ENCODE data around the gene GSTT4. TPM values are rescaled to one million over a fixed set of nuclear protein-coding genes. Genes with fewer than 3 reads are reported as not detected.
A peak's percentile ranks its signal among the peaks of the same experiment; 100 is the strongest.

Gene GSTT4
- total RNA-seq, 1 experiment from 2014 or later = not detected

GRCh38 chr22:23970816-23971486, 34.3 kb downstream of the GSTT4 start:
- no peak for ATAC-seq
- intact Hi-C loops (cut with micrococcal nuclease) = no loop called here
- Histone ChIP-seq H3K27ac (ENCODE audit: low read length) (no peak overlapping the region), H3K4me1 (ENCODE audit: insufficient read depth, low read length) (no peaks in the 10 kb centered on the region), H3K27me3 (ENCODE audit: low read length) (no peaks in the 10 kb centered on the region), H3K9ac (ENCODE audit: low read length) (no peak overlapping the region), H3K9me2 (replicated peaks; ENCODE audit: low read length) (no peaks in the 10 kb centered on the region), H3K79me2 (ENCODE audit: low read length) (peaks cover 21% of the 10 kb centered on the region), H3F3A (ENCODE audit: low read length, unreplicated experiment) (no peaks in the 10 kb centered on the region), H3K9me3 (ENCODE audit: low read length) (no peaks in the 10 kb centered on the region), H2AFZ (ENCODE audit: low read length) (no peak overlapping the region), H3K4me2 (ENCODE audit: low read length) (no peak overlapping the region), H4K20me1 (ENCODE audit: low read length) (no peaks in the 10 kb centered on the region), H3K4me3 (ENCODE audit: low read length) (no peak overlapping the region), H3K36me3 (ENCODE audit: low read depth, low read length) (peaks cover 23% of the 10 kb centered on the region)
- ChIA-PET POLR2A (ENCODE audit: unreplicated experiment) (no interaction called here), CTCF (no interaction called here)
- no TSS peak for BruUV-seq (replicated peaks)
- TF ChIP-seq EZH2phosphoT487 (IDR thresholded peaks at IDR 0.05; ENCODE audit: borderline replicate concordance, low read length) (no peak), EZH2 (IDR thresholded peaks at IDR 0.05; ENCODE audit: low read length, unreplicated experiment) (no peak), CTCF (conservative IDR thresholded peaks at IDR 0.05; ENCODE audit: low read depth, low read length) (no peak)
- DNase-seq = no peak

GRCh38 chr22:23970201-23970641, 35.0 kb downstream of the GSTT4 start:
- H3K4me2 ChIP-seq (ENCODE audit: low read length) = no peak overlapping the region

More at GRCh38 chr22:23970201-23970641, 35.0 kb downstream of the GSTT4 start:
- no peaks in the 10 kb centered on the region for H3K27me3 ChIP-seq (ENCODE audit: low read length)
- no peak for TF ChIP-seq CTCF (conservative IDR thresholded peaks at IDR 0.05; ENCODE audit: low read depth, low read length)
- no peak for TF ChIP-seq EZH2 (IDR thresholded peaks at IDR 0.05; ENCODE audit: low read length, unreplicated experiment)
- no peak for TF ChIP-seq EZH2phosphoT487 (IDR thresholded peaks at IDR 0.05; ENCODE audit: borderline replicate concordance, low read length)
- no peaks in the 10 kb centered on the region for H3K9me2 ChIP-seq (replicated peaks; ENCODE audit: low read length)
- H4K20me1 ChIP-seq (ENCODE audit: low read length) = no peaks in the 10 kb centered on the region
- H3K4me1 ChIP-seq (ENCODE audit: insufficient read depth, low read length) = no peaks in the 10 kb centered on the region
- ChIA-PET POLR2A (ENCODE audit: unreplicated experiment) (no interaction called here), CTCF (no interaction called here)
- H3K9ac ChIP-seq (ENCODE audit: low read length) = no peak overlapping the region
- H3K27ac ChIP-seq (ENCODE audit: low read length) = no peak overlapping the region
- no peaks in the 10 kb centered on the region for H3F3A ChIP-seq (ENCODE audit: low read length, unreplicated experiment)
- peaks cover 23% of the 10 kb centered on the region for H3K36me3 ChIP-seq (ENCODE audit: low read depth, low read length)
- intact Hi-C loops (cut with micrococcal nuclease) = no loop called here
- ATAC-seq = no peak
- DNase-seq = no peak
- H3K4me3 ChIP-seq (ENCODE audit: low read length) = no peak overlapping the region
- no peak overlapping the region for H2AFZ ChIP-seq (ENCODE audit: low read length)
- no peaks in the 10 kb centered on the region for H3K9me3 ChIP-seq (ENCODE audit: low read length)
- peaks cover 21% of the 10 kb centered on the region for H3K79me2 ChIP-seq (ENCODE audit: low read length)
- TSS peak; percentile 6 for BruUV-seq (replicated peaks)
